H1 (cell line): Measurements from ENCODE around the gene TUBA4B. TPM values are rescaled to one million over a fixed set of nuclear protein-coding genes. Genes with fewer than 3 reads are reported as not detected.
A peak's percentile ranks its signal among the peaks of the same experiment; 100 is the strongest.

Source experiments
- ASH2L ChIP-seq: fragments of 200-600, 300-600 bp; sonication (generic); IDR thresholded peaks from one replicate; pipeline ENCODE4 v1.7.1; 2017; ENCODE audit warnings: low read length
- BACH1 ChIP-seq: IDR thresholded peaks from 2 replicates; pipeline ENCODE4 v1.6.1; 2012; ENCODE audit warnings: low read length, improper control_type of control experiment
- CBX8 ChIP-seq: fragments of 300-800, 300-1000 bp; sonication (generic); IDR thresholded peaks from 2 replicates; pipeline ENCODE4 v1.7.1; 2016; ENCODE audit warnings: low read depth, low read length, borderline replicate concordance
- CHD1 ChIP-seq: IDR thresholded peaks from 2 replicates; pipeline ENCODE4 v1.6.1; 2012; ENCODE audit warnings: low read depth, low read length, improper control_type of control experiment
- EGR1 ChIP-seq: IDR thresholded peaks from 2 replicates; pipeline ENCODE4 v1.6.1; 2011; ENCODE audit warnings: low read depth, low read length, borderline replicate concordance
- EP300 ChIP-seq, 2 experiments: IDR thresholded peaks; 1 replicate in 1 of 2; 2 replicates in 1 of 2; pipeline ENCODE4 v1.6.1; 2011 to 2012; ENCODE audit warnings: low read depth in 2 of 2, low read length in 2 of 2, mild to moderate bottlenecking in 2 of 2, borderline replicate concordance in 1 of 2, inconsistent platforms in 1 of 2, moderate library complexity in 1 of 2
- GABPA ChIP-seq: IDR thresholded peaks from 2 replicates; pipeline ENCODE4 v1.6.1; 2011; ENCODE audit warnings: mild to moderate bottlenecking, low read length, moderate library complexity, borderline replicate concordance; ENCODE audit not compliant: insufficient read depth
- KDM4A ChIP-seq: IDR thresholded peaks from one replicate; pipeline ENCODE4 v1.7.1; 2012; ENCODE audit warnings: low read depth, mild to moderate bottlenecking, moderate library complexity, low read length, inconsistent platforms; ENCODE audit not compliant: severe bottlenecking
- MAFK ChIP-seq: IDR thresholded peaks from 2 replicates; pipeline ENCODE4 v1.6.1; 2012; ENCODE audit warnings: low read depth, mild to moderate bottlenecking, improper control_type of control experiment, low read length
- MAX ChIP-seq: IDR thresholded peaks from 2 replicates; pipeline ENCODE4 v1.6.1; 2012; ENCODE audit warnings: inconsistent platforms
- NANOG ChIP-seq: IDR thresholded peaks from 2 replicates; pipeline ENCODE4 v1.6.1; 2011; ENCODE audit warnings: low read length, low read depth, mild to moderate bottlenecking, inconsistent platforms; ENCODE audit not compliant: insufficient read depth, poor library complexity, severe bottlenecking
- NRF1 ChIP-seq: IDR thresholded peaks from 2 replicates; pipeline ENCODE4 v1.6.1; 2011; ENCODE audit warnings: mild to moderate bottlenecking, low read depth, low read length, improper control_type of control experiment
- PHF8 ChIP-seq: fragments of 200-600 bp; sonication (generic); conservative IDR thresholded peaks from 2 replicates; pipeline ENCODE4 v1.7.1; 2012; ENCODE audit warnings: low read depth, mild to moderate bottlenecking, inconsistent platforms, low read length, moderate library complexity
- POLR2AphosphoS5 ChIP-seq: IDR thresholded peaks from 2 replicates; pipeline ENCODE4 v1.6.1; 2011; ENCODE audit warnings: low read depth, low read length
- SAP30 ChIP-seq: fragments of 300-600 bp; sonication (generic); IDR thresholded peaks from 2 replicates; pipeline ENCODE4 v1.7.1; 2012; ENCODE audit warnings: low read length, moderate library complexity, mild to moderate bottlenecking, inconsistent platforms; ENCODE audit not compliant: insufficient read depth, insufficient replicate concordance
- SIX5 ChIP-seq: IDR thresholded peaks from 2 replicates; pipeline ENCODE4 v1.6.1; 2011; ENCODE audit warnings: mild to moderate bottlenecking, low read depth, low read length
- SP1 ChIP-seq: IDR thresholded peaks from 2 replicates; pipeline ENCODE4 v1.6.1; 2011; ENCODE audit warnings: low read depth, low read length
- SP2 ChIP-seq: IDR thresholded peaks from 2 replicates; pipeline ENCODE4 v1.6.1; 2012; ENCODE audit warnings: mild to moderate bottlenecking, low read length, inconsistent platforms
- TAF1 ChIP-seq: IDR thresholded peaks from 2 replicates; pipeline ENCODE4 v1.6.1; 2011; ENCODE audit warnings: mild to moderate bottlenecking, low read depth, low read length
- TAF7 ChIP-seq: optimal IDR thresholded peaks from 2 replicates; pipeline ENCODE3; 2011; ENCODE audit warnings: low read depth, mild to moderate bottlenecking, inconsistent platforms, low read length, moderate library complexity, borderline replicate concordance
- TBP ChIP-seq: IDR thresholded peaks from 2 replicates; pipeline ENCODE4 v1.6.1; 2011; ENCODE audit warnings: low read depth, low read length, improper control_type of control experiment
- TEAD4 ChIP-seq: IDR thresholded peaks from 2 replicates; pipeline ENCODE4 v1.6.1; 2012; ENCODE audit warnings: low read depth, low read length, inconsistent platforms, mixed read lengths
- polyA plus RNA-seq, 7 experiments: library from polyadenylated mRNA; depleted of rRNA in 3 of 7; stranded (reverse) in 5 of 7; unstranded in 2 of 7; fragments of >200 nt in 5 of 7; fragments of 200-250 nt in 2 of 7; gene quantifications; 1 replicate in 5 of 7; 2 replicates in 1 of 7; 4 replicates in 1 of 7; pipeline versions ENCODE4 v1.2.1 to v1.2.3, GENCODE V29; 2011 to 2013; ENCODE audit warnings: missing spikeins in 2 of 7, mixed read lengths in 2 of 7
- total RNA-seq: library from RNA; stranded (reverse); fragmentation: NEBNext Ultra II Directional; extraction: Animal tissue kit (Norgen Biotek cat#: 25700); gene quantifications from 2 replicates; pipeline ENCODE4 v1.2.1, GENCODE V29; 2021
- TF ChIP-seq, protein P1 (sequence below): IDR thresholded peaks from 2 replicates; pipeline ENCODE4 v1.6.1; 2012; ENCODE audit warnings: inconsistent platforms

The TUBA4B gene
- total and polyA plus RNA-seq, 2 of the 8 experiments (the other 6 are each of a cell fraction or from before 2014, with no cell fraction given) = 0.08 to 0.24 TPM

DNA sequence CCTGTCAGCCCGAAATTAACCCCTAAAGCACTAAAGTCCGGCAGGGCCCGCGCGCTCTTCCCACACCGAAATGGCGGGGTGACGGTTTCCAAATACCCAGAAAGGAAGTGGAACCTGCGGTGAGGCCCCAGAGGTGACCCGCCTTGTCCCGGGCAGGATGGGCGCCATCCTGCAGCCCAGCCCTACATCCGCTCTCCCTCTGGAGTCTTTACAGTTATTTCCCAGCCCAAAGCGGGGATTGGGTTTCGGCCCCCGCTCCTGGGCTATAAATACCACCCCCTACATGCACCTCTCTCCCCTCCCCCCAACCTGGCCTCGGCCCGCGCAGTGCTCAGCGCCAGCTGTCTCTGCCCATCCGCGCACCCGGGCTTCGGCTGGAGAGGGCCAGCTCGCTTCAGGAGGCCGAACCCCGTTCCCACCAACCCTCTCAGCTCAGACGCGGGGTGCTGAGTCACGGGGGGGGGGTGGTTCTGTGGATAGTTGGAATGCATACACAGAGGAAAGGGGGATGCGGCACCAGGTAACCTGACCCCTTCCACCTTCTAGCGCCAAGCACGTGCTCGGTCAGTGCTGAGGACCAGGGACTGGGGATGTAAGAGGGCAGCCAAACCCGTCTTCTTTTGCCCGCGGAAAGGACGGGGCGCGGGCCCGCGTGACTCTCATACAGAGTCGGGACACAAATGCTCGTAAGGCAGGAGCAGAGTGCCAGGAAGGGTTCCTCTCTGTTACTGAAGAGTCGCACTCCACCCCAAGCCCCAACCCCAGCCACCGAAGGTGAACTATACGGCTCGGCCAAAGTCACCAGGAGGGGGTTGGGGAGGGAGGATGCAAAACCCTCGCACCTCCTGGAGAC, at the start of gene TUBA4B (continued):
- TF ChIP-seq SAP30 (no peak), ASH2L (peak; percentile 67), EGR1 (no peak), TBP (peak; percentile 55; the same call in 1 of the 2 replicates), SP1 (0 out of 2 replicates have a peak, but pooled peaks have one; percentile 9), MAX (peak; percentile 98), KDM4A (peak; percentile 6), BACH1 (0 out of 2 replicates have a peak, but pooled peaks have one; percentile 24), TAF1 (peak; percentile 44; the same call in 1 of the 2 replicates), MAFK (peak; percentile 36; the same call in 1 of the 2 replicates), SP2 (no peak), CHD1 (no peak), SIX5 (no peak), TEAD4 (0 out of 2 replicates have a peak, but pooled peaks have one; percentile 39), NANOG (no peak), POLR2AphosphoS5 (no peak; the same call in 1 of the 2 replicates), NRF1 (no peak), PHF8 (peak; percentile 7; the same call in 1 of the 2 replicates), CBX8 (no peak), GABPA (no peak), EP300 (IDR thresholded peaks at IDR 0.05; ENCODE audit: borderline replicate concordance in 1 of 2, low read depth in 2 of 2, low read length in 2 of 2) (peak in 1 of 2 experiments; percentile 48; a peak in 1 of 3 replicates), TAF7 (peak; percentile 28)
- TF ChIP-seq, protein P1, sequence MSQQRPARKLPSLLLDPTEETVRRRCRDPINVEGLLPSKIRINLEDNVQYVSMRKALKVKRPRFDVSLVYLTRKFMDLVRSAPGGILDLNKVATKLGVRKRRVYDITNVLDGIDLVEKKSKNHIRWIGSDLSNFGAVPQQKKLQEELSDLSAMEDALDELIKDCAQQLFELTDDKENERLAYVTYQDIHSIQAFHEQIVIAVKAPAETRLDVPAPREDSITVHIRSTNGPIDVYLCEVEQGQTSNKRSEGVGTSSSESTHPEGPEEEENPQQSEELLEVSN = peak; percentile 95
